Heart right ventricle (tissue), 16 donors: Measurements from ENCODE around the gene WARS2. TPM values are rescaled to one million over a fixed set of nuclear protein-coding genes. Genes with fewer than 3 reads are reported as not detected.

Experiments
- ATAC-seq, 8 donors: fragments of 200-7000 bp; cut with Tn5 transposase; one replicate each; pipeline ENCODE4 v1.9.1; 2020; ENCODE audit warnings: mild to moderate bottlenecking in 8 of 8, moderate library complexity in 8 of 8, moderate number of reproducible peaks in 1 of 8
- DNase-seq, 2 donors: peaks; one replicate each; pipeline ENCODE4 v3.0.0-alpha.2; 2020
- H3K27ac ChIP-seq, 10 donors: fragments of 200-600 bp; sonication (generic) in 2 of 10; one replicate each; pipeline versions ENCODE4 v1.5.0 to v1.8.0; 2020 to 2022; ENCODE audit warnings: mild to moderate bottlenecking in 3 of 10
- H3K27me3 ChIP-seq, 7 donors: fragments of 200-600 bp; one replicate each; pipeline ENCODE4 v1.8.0; 2021 to 2022; ENCODE audit warnings: mild to moderate bottlenecking in 2 of 7
- H3K36me3 ChIP-seq, 9 donors: fragments of 200-600 bp; sonication (generic) in 1 of 9; one replicate each; pipeline versions ENCODE4 v1.5.0 to v1.8.0; 2020 to 2022; ENCODE audit warnings: mild to moderate bottlenecking in 2 of 9
- H3K4me1 ChIP-seq, 9 donors: fragments of 200-600 bp; sonication (generic) in 1 of 9; one replicate each; pipeline versions ENCODE4 v1.5.0 to v1.8.0; 2020 to 2022; ENCODE audit warnings: mild to moderate bottlenecking in 4 of 9
- H3K4me3 ChIP-seq, 10 donors: fragments of 200-600 bp; sonication (generic) in 2 of 10; one replicate each; pipeline versions ENCODE4 v1.5.0 to v1.8.0; 2020 to 2022; ENCODE audit warnings: mild to moderate bottlenecking in 7 of 10, moderate library complexity in 2 of 10
- H3K9me3 ChIP-seq, 11 donors: fragments of 200-600 bp in 10 of 11; sonication (generic) in 2 of 11; one replicate each; pipeline versions ENCODE4 v1.5.0 to v1.8.0; 2013 to 2022; ENCODE audit warnings: mild to moderate bottlenecking in 2 of 11, control low read depth in 1 of 11, moderate library complexity in 1 of 11
- WGBS, 2 donors: extraction: QIAGEN DNeasy Blood & Tissue Kit; methylation state at CpG; one replicate each; pipeline ENCODE4 v1.1.7; 2013; ENCODE audit warnings: inconsistent platforms in 1 of 2; 5-methylcytosine and 5-hydroxymethylcytosine counted together
- intact Hi-C, 10 donors: fragments of 100-400 bp; cut with DNase I; formaldehyde crosslinking; loops; one replicate each; pipeline versions ENCODE4 v1.11.1 to v1.14.2; 2022
- polyA plus RNA-seq, 2 donors: library from polyadenylated mRNA; stranded (reverse); fragments of 200-250 nt; gene quantifications; one replicate each; pipeline ENCODE4 v1.2.3, GENCODE V29; 2013
- total RNA-seq, 10 donors: library from RNA; stranded (reverse); fragmentation: NEBNext Ultra II Directional in 3 of 10; extraction: Animal tissue kit (Norgen Biotek cat#: 25700) in 3 of 10; gene quantifications; one replicate each; pipeline versions ENCODE4 v1.2.1 to v1.2.4, GENCODE V29; 2021 to 2023
- TF ChIP-seq, protein P1 (sequence below), 9 donors: fragments of 200-600 bp; sonication (generic) in 2 of 9; IDR thresholded peaks; one replicate each; pipeline versions ENCODE4 v1.5.0 to v1.8.0; 2021 to 2022; ENCODE audit warnings: antibody characterized with exemption in 9 of 9, mild to moderate bottlenecking in 5 of 9, moderate library complexity in 1 of 9
- donor health status: Arrhythmogenic right ventricular cardiomyopathy.
- donor health status: ischemic (EF 13 %, LVEDD 7.1; RV severe dilation, severe dysfunction).
- donor health status: healthy with polysubstance abuse.
- donor health status: DM: no; HTN: yes; CAD: no.
- donor health status: DM: no; HTN: no; CAD: no.
- donor health status: ischemic (EF 25% LVEDD 6.9; RV normal size, moderate dysfunction).
- donor health status: ischemic (EF 25% LVEDD 5.7; RV mildly dilated, moderate dysfunction).
- donor health status: healthy.
- donor health status: DM: yes; HTN: yes; CAD: no.
- donor health status: Ischemic cardiomyopathy.
- donor health status: ischemic (EF 35%, LVEDD 5.7; RV mildly dilated, moderate dysfunction).
- donor health status: nonischemic (EF 11% LVEDD 7.7; RV severe dilation, severe dysfunction).
- donor health status: DM: yes; HTN: yes; CAD: no.
- donor health status: PGD.
- donor health status: ischemic (EF 29% LVEDD 5.4; RV normal size, mild dysfunction).
- donor health status: nonischemic (EF 23%, LVEDD 6.1; RV moderate dilation, normal function).

Gene WARS2
- total and polyA plus RNA-seq, 12 donors: 3.5 to 15.4 (median 11.3) TPM

DNA sequence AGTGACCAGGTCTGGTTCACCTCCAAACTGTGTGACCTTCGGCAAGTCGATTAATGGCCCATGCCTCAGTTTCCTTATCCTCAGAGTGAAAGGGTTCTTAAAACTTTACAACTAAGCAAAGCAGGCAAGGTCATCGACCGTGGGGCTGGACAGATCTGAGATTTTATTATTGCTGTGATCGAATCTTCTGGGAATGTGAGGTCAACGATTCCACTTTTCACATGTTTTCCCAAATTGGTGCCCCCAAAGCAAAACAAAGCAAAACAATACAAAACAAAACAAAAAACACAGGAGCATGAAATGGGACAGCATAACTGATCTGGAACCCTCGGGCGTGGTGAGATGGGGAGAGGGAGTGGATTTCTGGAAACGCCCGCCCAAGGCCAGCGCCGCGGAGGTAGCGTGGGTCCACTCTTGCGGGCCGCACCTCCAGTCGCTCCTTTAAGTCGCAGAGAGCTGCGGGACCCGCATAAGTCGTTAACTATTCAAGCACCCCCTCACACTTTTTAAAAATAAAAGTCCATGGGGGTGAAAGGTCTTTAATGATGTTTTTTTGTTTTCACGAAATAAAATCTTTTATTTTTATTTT is 148.1 kb downstream of the WARS2 start:
- peaks cover 40 to 100% (median 100%) of the 10 kb centered on the region in 7 donors for H3K27me3 ChIP-seq

DNA sequence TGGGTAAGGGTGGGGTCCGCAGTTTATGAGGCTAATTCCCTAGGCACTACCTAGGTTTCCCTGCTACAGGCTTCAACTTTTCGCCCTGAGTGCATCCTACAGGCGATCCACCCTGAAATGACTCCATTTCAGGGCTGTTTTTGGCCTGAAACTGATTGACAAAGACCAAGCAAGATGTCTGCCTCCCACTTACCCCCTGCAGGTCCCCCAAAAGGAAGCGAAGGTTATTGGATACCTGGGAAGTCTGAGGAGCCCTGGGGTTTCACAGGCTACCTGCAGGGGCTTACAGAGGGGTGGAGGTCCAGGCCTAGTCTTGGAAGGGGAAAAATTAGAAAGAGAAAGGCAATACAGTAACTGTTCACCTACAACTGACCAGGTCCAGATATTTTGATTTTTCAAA is 149.0 kb downstream of the WARS2 start:
- peaks cover 47 to 100% (median 100%) of the 10 kb centered on the region in 7 donors for H3K27me3 ChIP-seq
- H3K4me1 ChIP-seq: peaks cover 0 to 31% (median 16%) of the 10 kb centered on the region in 9 donors
- TF ChIP-seq, protein P1, sequence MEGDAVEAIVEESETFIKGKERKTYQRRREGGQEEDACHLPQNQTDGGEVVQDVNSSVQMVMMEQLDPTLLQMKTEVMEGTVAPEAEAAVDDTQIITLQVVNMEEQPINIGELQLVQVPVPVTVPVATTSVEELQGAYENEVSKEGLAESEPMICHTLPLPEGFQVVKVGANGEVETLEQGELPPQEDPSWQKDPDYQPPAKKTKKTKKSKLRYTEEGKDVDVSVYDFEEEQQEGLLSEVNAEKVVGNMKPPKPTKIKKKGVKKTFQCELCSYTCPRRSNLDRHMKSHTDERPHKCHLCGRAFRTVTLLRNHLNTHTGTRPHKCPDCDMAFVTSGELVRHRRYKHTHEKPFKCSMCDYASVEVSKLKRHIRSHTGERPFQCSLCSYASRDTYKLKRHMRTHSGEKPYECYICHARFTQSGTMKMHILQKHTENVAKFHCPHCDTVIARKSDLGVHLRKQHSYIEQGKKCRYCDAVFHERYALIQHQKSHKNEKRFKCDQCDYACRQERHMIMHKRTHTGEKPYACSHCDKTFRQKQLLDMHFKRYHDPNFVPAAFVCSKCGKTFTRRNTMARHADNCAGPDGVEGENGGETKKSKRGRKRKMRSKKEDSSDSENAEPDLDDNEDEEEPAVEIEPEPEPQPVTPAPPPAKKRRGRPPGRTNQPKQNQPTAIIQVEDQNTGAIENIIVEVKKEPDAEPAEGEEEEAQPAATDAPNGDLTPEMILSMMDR (IDR thresholded peaks at IDR 0.05): no peak
- no peaks in the 10 kb centered on the region for H3K9me3 ChIP-seq
- no peak overlapping the region for H3K27ac ChIP-seq
- H3K4me3 ChIP-seq: no peak overlapping the region
- DNase-seq (no peak), ATAC-seq (no peak)
- intact Hi-C loops: no loop called here
- 23 to 24% methylated on average over 4 of the region's 4 CpGs for WGBS, 2 donors
- no peaks in the 10 kb centered on the region for H3K36me3 ChIP-seq

More for the DNA sequence above, 148.1 kb downstream of the WARS2 start:
- H3K27ac ChIP-seq: no peak overlapping the region
- H3K4me1 ChIP-seq: peaks cover 0 to 23% (median 12%) of the 10 kb centered on the region in 9 donors
- TF ChIP-seq, protein P1 (IDR thresholded peaks at IDR 0.05): no peak
- ATAC-seq (no peak), DNase-seq (no peak)
- no peak overlapping the region for H3K4me3 ChIP-seq
- 14 to 17% methylated on average over 22 of the region's 22 CpGs for WGBS, 2 donors
- intact Hi-C loops: no loop called here
- no peaks in the 10 kb centered on the region for H3K9me3 ChIP-seq
- no peaks in the 10 kb centered on the region for H3K36me3 ChIP-seq

GRCh38 chr1:118990513-118991152 is 149.8 kb downstream of the WARS2 start:
- TF ChIP-seq, protein P1 (IDR thresholded peaks at IDR 0.05): no peak
- intact Hi-C loops: no loop called here
- H3K4me3 ChIP-seq: no peak overlapping the region
- peaks cover 48 to 100% (median 100%) of the 10 kb centered on the region in 7 donors for H3K27me3 ChIP-seq
- H3K9me3 ChIP-seq: no peaks in the 10 kb centered on the region
- H3K27ac ChIP-seq: no peak overlapping the region
- H3K4me1 ChIP-seq: peaks cover 0 to 37% (median 21%) of the 10 kb centered on the region in 9 donors
- 41 to 56% methylated on average over 8 of the region's 8 CpGs for WGBS, 2 donors
- DNase-seq (no peak), ATAC-seq (no peak)
- H3K36me3 ChIP-seq: no peaks in the 10 kb centered on the region

- WGBS, 2 donors: 16 to 21% methylated on average over 22 of the region's 22 CpGs
- H3K27ac ChIP-seq: no peak overlapping the region
- no peaks in the 10 kb centered on the region for H3K36me3 ChIP-seq
- DNase-seq (no peak), ATAC-seq (no peak)
- H3K4me1 ChIP-seq: peaks cover 0 to 44% (median 28%) of the 10 kb centered on the region in 9 donors
- H3K4me3 ChIP-seq: no peak overlapping the region
- TF ChIP-seq, protein P1 (IDR thresholded peaks at IDR 0.05): no peak
- intact Hi-C loops: no loop called here
- H3K9me3 ChIP-seq: no peaks in the 10 kb centered on the region
- peaks cover 48 to 100% (median 100%) of the 10 kb centered on the region in 7 donors for H3K27me3 ChIP-seq
These were observed 150.5 kb downstream of the WARS2 start for GRCh38 chr1:118989878-118990378.
